HG02973 (cell line): ENCODE measurements around the gene MMP14.
"Not testable (repeated sequence)": the region's sequence is repeated elsewhere in the genome, so short reads cannot be mapped to it uniquely, and the experiment has no call there.

ENCODE experiments used
- ATAC-seq: cut with Tn5 transposase; IDR thresholded peaks from one replicate; pipeline ENCODE4 v1.9.1; 2021; ENCODE audit warnings: moderate library complexity; ENCODE audit not compliant: unreplicated experiment

MMP14 gene

GRCh38 chr14:22836301-22837113 is at the start of gene MMP14:
TSS of gene MMP14 (plus strand) at chr14:22836585. CDS start at chr14:22836818, 233 bp downstream.
- ATAC-seq, result no peak

DNA sequence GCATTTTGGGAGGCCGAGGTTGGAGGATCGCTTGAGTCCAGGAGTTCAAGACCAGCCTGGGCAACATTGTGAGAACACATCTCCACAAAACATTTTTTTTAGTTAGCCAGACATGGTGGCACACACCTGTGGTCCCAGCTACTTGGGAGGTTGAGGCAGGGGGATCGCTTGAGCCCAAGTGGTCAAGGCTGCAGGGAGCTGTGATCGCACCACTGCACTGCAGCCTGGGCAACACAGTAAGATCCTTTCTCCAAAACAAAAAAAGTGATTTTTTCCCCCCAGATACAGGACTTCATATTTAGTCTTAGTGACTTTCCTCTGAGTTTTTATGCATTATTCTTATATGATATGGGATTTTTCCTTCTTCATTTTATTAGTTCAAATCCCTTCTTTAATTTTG is 49.7 kb upstream of the MMP14 start:
- ATAC-seq, result no peak

DNA sequence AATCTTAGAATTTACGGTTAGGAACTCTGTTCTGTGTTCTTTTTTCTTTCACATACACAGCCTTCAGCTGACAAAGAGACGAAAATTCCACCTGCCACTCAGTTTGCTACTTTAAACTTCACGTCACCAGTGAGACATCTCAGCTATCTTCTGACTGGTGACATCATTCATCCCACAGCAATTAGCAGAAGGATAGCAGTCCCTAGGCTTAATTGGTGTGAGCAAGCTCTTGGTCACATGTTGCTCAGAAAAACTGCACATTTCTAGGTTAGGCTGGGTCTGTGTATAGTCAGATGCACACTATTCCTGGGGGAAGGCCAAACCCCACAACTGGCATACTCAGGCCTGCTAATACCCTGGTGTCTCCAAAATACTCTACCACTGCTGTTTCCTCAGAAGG is 45.1 kb upstream of the MMP14 start:
- no peak for ATAC-seq

DNA sequence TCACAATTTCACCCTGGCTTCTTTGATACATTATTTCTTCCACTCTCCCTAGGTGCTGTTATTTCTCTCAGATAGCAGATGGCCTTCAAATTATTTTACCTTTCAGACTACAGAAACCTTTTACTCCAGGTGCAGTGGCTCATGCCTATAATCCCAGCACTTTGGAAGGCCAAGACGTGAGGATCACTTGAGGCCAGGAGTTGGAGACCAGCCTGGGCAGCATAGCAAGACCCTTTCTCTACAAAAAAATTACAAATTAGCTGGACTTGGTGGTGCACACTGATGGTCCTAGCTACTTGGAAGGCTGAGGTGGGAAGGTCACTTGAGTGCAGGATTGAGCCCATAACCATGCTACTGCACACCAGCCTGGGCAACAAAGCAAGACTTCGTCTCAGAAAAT is 44.2 kb upstream of the MMP14 start:
- no peak for ATAC-seq

DNA sequence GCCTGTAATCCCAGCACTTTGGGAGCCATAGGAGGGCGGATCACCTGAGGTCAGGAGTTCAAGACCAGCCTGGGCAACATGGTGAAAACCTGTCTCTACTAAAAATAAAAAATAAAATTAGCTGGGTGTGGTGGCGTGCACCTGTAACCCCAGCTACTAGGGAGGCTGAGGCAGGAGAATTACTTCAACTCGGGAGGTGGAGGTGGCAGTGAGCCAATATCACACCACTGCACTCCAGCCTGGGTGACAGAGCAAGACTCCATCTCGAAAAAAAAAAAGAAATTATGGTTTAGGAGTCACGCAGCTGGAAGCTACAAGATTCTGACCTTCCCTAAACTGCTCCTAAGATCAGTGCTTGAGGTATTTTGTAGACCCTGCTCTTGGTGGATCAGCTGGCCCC is 42.8 kb upstream of the MMP14 start:
- ATAC-seq, result not testable (repeated sequence)

GRCh38 chr14:22793976-22794375 is 42.4 kb upstream of the MMP14 start:
- ATAC-seq, result no peak

DNA sequence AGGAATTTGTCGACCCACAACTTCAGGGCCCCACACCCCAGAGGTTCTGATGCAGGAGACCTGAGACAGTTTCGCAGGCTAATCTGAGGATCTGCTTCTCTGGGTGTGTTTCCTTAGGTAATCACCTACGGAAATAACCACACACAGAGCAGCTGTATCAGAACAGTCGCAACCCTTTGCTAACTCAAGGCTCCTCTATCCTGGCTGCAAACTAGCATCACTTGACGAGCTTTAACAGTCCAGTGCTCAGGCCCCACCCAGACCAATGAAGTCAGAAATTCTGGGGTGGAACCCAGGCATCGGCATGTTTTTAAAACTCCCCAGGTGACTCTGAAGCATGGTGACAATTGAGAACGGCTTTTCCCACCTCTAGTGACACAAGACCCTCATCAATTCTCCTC is 41.8 kb upstream of the MMP14 start:
- ATAC-seq, result no peak

GRCh38 chr14:22796087-22796707 is 40.2 kb upstream of the MMP14 start:
- peak; percentile 64 for ATAC-seq

GRCh38 chr14:22797017-22797917 is 39.1 kb upstream of the MMP14 start:
- ATAC-seq, result no peak

DNA sequence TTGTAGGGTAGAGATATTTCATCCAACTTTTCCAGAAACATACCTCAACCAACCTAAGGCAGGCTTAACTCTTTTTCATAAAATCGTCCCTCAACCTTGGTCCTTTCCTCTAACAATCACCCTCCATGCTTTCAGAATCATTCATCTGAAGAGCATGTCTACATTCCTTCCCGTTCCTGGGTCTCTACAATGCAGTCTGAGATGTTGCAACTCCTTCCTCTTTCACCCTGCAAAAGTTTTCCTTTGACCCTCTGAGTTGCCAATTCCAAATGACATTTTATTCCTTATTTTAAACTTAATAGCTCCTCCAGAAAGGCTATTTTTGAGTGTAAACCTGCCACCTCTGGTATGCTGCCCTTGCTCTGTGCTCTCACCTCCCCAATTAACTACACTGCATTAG is 37.9 kb upstream of the MMP14 start:
- ATAC-seq, result no peak

- no peak for ATAC-seq
Observed at GRCh38 chr14:22800346-22800745, 36.0 kb upstream of the MMP14 start.

DNA sequence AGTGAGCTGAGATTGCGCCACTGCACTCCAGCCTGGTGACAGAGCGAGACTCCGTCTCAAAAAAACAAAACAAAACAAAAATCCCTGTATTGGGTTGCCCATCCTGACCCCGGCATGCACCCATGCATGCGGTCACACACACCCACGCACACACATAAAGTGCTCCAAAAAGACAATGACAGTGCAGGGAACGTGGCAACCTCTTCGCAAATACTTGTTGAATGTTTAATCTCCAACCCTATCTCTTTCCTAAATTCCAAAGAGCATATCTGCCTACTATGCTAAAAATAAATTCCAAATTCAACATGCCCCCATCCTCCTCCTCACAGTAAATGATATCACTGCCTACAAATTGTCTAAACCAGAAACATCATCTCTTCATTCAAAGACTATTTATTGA is 34.7 kb upstream of the MMP14 start:
- no peak for ATAC-seq

DNA sequence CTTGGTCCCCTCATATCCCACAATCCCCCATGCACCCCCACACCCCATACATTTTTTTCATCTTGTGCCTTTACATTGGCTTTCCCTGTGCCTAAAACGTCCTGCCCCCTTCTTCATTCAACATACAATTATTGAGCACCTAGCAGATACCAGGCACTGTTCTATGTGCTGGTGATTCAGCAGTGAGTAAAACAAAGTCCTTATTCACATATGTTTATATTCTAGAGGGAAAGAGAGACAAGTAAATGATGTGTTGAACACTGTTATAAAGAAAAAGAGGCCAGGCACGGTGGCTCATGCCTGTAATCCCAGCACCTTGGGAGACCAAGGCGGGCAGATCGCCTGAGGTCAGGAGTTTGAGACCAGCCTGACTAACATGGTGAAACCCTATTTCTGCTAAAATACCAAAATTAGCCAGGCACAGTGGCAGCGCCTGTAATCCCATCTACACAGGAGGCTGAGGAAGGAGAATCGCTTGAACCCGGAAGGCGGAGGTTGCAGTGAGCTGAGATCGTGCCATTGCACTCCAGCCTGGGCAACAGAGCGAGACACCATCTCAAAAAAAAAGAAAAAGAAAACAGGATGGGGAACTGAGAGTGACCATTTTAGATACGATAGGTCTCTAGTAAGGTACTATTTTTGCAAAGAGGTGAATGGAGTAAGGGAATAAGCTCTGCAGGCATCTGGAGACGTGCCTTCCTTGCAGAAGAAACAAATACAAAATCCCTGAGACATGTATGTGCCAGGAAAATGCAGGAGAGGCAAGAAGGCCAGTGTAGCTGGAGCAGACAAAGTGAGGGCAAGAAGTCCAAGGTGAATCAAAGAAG is 33.3 kb upstream of the MMP14 start:
- ATAC-seq, result no peak

- ATAC-seq, result no peak
Observed at GRCh38 chr14:22803687-22803974, 32.8 kb upstream of the MMP14 start.

DNA sequence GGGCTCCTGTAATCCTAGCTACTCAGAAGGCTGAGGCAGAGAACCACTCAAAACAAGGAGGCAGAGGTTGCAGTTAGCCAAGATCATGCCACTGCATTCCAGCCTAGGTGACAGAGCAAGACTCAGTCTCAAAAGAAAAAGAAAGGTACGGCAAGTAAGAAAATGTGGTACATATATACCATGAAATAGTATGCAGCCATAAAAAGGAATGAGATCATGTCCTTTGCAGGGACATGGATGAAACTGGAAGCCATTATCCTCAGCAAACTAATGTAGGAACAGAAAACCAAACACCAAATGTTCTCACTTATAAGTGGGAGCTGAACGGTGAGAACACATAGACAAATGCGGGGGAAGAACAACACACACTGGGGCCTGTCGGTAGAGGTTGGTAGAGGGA is 31.1 kb upstream of the MMP14 start:
- ATAC-seq, result not testable (repeated sequence)

- ATAC-seq, result no peak
Observed at GRCh38 chr14:22807432-22808087, 28.8 kb upstream of the MMP14 start.

GRCh38 chr14:22808388-22809209 is 27.8 kb upstream of the MMP14 start:
- ATAC-seq, result no peak

DNA sequence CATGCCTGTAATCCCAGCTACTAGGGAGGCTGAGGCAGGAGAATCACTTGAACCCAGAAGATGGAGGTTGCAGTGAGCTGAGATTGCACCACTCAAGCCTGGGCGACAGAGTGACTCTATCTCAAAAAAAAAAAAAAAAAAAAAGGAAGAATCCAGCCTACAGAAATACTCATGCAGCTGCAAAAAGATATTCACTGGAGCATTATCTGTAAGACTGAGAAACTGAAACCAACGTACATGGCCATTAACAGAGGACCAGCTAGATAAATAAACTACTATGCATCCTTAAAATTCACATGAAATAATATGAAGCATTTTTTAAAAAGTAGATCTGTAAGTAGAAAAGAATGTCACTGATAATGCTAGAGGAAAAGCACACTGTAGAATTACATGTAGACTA is 24.7 kb upstream of the MMP14 start:
- no peak for ATAC-seq

- ATAC-seq, result no peak
Observed at GRCh38 chr14:22812744-22813143, 23.6 kb upstream of the MMP14 start.

GRCh38 chr14:22813145-22813544 is 23.2 kb upstream of the MMP14 start:
- no peak for ATAC-seq
